Ovary (tissue), 3 donors: Measurements from ENCODE around the gene SSB.

Experiments
- CTCF ChIP-seq, 3 donors: fragments of 450-650 bp in 2 of 3; fragments of 200-600 bp in 1 of 3; IDR thresholded peaks; one replicate each; pipeline versions ENCODE4 v1.5.1 to v1.8.0; 2016 to 2022; ENCODE audit warnings: antibody characterized with exemption in 3 of 3, mild to moderate bottlenecking in 1 of 3
- EP300 ChIP-seq: sonication (generic); formaldehyde crosslinking; IDR thresholded peaks from one replicate; pipeline ENCODE4 v1.6.1; 2017; ENCODE audit warnings: antibody characterized with exemption
- POLR2A ChIP-seq: fragments of 450-650 bp; IDR thresholded peaks from one replicate; pipeline ENCODE4 v1.6.1; 2017; ENCODE audit warnings: antibody characterized with exemption, mild to moderate bottlenecking, moderate library complexity
- donor health status: DM: no; HTN: no; CAD: no.

GRCh38 chr2:169776252-169776761 lies 22.4 kb upstream of the SSB start:
- TF ChIP-seq CTCF (IDR thresholded peaks at IDR 0.05), result no peak
- TF ChIP-seq POLR2A, result no peak
- no peak for TF ChIP-seq EP300
